Neural progenitor cell (in vitro differentiated cells): Measurements from ENCODE around the gene CCDC183. TPM values are rescaled to one million over a fixed set of nuclear protein-coding genes. Genes with fewer than 3 reads are reported as not detected.
A peak's percentile ranks its signal among the peaks of the same experiment; 100 is the strongest.

Source experiments
- DNase-seq: peaks from one replicate; pipeline ENCODE4 v3.0.0-alpha.2; 2016; ENCODE audit warnings: low spot score
- H2AFZ ChIP-seq: fragments of 200-600 bp; sonication (generic); replicated peaks from 2 replicates; pipeline ENCODE4 v1.6.1; 2016; ENCODE audit warnings: antibody characterized with exemption
- H3F3A ChIP-seq: fragments of 200-600 bp; sonication (generic); 2 replicates; pipeline ENCODE4 v1.6.1; 2016; ENCODE audit warnings: antibody characterized with exemption, low read depth
- H3K27ac ChIP-seq: fragments of 200-600 bp; sonication (generic); 2 replicates; pipeline ENCODE4 v1.5.1; 2016; ENCODE audit warnings: mild to moderate bottlenecking
- H3K27me3 ChIP-seq: fragments of 200-600 bp; sonication (generic); 2 replicates; pipeline ENCODE4 v1.6.1; 2016; ENCODE audit warnings: mild to moderate bottlenecking, moderate library complexity
- H3K36me3 ChIP-seq: fragments of 200-600 bp; sonication (generic); 2 replicates; pipeline ENCODE4 v1.5.1; 2016
- H3K4me1 ChIP-seq: fragments of 200-600 bp; sonication (generic); 2 replicates; pipeline ENCODE4 v1.6.1; 2016; ENCODE audit warnings: mixed run types
- H3K4me2 ChIP-seq: fragments of 200-600 bp; sonication (generic); 2 replicates; pipeline ENCODE4 v1.6.1; 2016
- H3K4me3 ChIP-seq: fragments of 200-600 bp; sonication (generic); 2 replicates; pipeline ENCODE4 v1.5.1; 2016
- H3K79me2 ChIP-seq: fragments of 200-600 bp; sonication (generic); 2 replicates; pipeline ENCODE4 v1.6.1; 2016; ENCODE audit warnings: low read depth
- H3K9ac ChIP-seq: fragments of 200-600 bp; sonication (generic); 2 replicates; pipeline ENCODE4 v1.6.1; 2016
- H3K9me3 ChIP-seq: fragments of 200-600 bp; sonication (generic); 2 replicates; pipeline ENCODE4 v1.5.1; 2016; ENCODE audit warnings: low read depth
- H4K20me1 ChIP-seq: fragments of 200-600 bp; sonication (generic); 2 replicates; pipeline ENCODE4 v1.6.1; 2016; ENCODE audit warnings: low read depth
- H3K27ac Mint-ChIP-seq: 3 replicates; pipeline ENCODE4 v1.8.0; 2021; ENCODE audit warnings: mixed read lengths
- H3K27me3 Mint-ChIP-seq: 2 replicates; pipeline ENCODE4 v1.8.0; 2022; ENCODE audit warnings: low read depth, mild to moderate bottlenecking, inconsistent platforms, moderate library complexity, mixed read lengths; ENCODE audit not compliant: insufficient read depth
- H3K36me3 Mint-ChIP-seq: 3 replicates; pipeline ENCODE4 v1.8.0; 2021; ENCODE audit warnings: mixed read lengths
- H3K4me1 Mint-ChIP-seq: 3 replicates; pipeline ENCODE4 v1.8.0; 2021; ENCODE audit warnings: mixed read lengths
- H3K4me3 Mint-ChIP-seq: 3 replicates; pipeline ENCODE4 v1.8.0; 2021; ENCODE audit warnings: mild to moderate bottlenecking, moderate library complexity, mixed read lengths
- H3K9me3 Mint-ChIP-seq: 3 replicates; pipeline ENCODE4 v1.8.0; 2020; ENCODE audit warnings: mixed read lengths
- CTCF ChIP-seq: fragments of 200-600 bp; sonication (generic); IDR thresholded peaks from 2 replicates; pipeline ENCODE4 v1.5.1; 2017; ENCODE audit warnings: antibody characterized with exemption, mild to moderate bottlenecking
- EZH2 ChIP-seq: fragments of 200-600 bp; sonication (generic); IDR thresholded peaks from 2 replicates; pipeline ENCODE4 v1.6.1; 2017; ENCODE audit warnings: antibody characterized with exemption, mild to moderate bottlenecking, moderate library complexity
- EZH2phosphoT487 ChIP-seq: fragments of 200-600 bp; sonication (generic); IDR thresholded peaks from 2 replicates; pipeline ENCODE4 v1.6.1; 2017; ENCODE audit warnings: antibody characterized with exemption
- total RNA-seq: library from RNA; depleted of rRNA; stranded (reverse); fragments of >200 nt; gene quantifications from 2 replicates; pipeline ENCODE4 v1.2.3, GENCODE V29; 2015; ENCODE audit warnings: low replicate concordance

The CCDC183 gene
- total RNA-seq, 1 donor from 2014 or later = 0.84 TPM

- H3K27me3 ChIP-seq = no peaks in the 10 kb centered on the region
- no peaks in the 10 kb centered on the region for H3K9me3 Mint-ChIP-seq
- H3K4me1 ChIP-seq = no peaks in the 10 kb centered on the region
- DNase-seq = no peak
- H3K4me3 Mint-ChIP-seq = no peak overlapping the region
- no peak overlapping the region for H3K9ac ChIP-seq
- H3K36me3 Mint-ChIP-seq = no peaks in the 10 kb centered on the region
- H3K27me3 Mint-ChIP-seq = peaks cover 3% of the 10 kb centered on the region
- no peak overlapping the region for H3K4me2 ChIP-seq
- H3K27ac Mint-ChIP-seq = no peak overlapping the region
- H3F3A ChIP-seq = no peaks in the 10 kb centered on the region
- peaks cover under 1% of the 10 kb centered on the region for H3K79me2 ChIP-seq
- H3K36me3 ChIP-seq = no peaks in the 10 kb centered on the region
- no peak for TF ChIP-seq EZH2phosphoT487
- TF ChIP-seq EZH2 = no peak
- no peak for TF ChIP-seq CTCF
- no peak overlapping the region for H2AFZ ChIP-seq
- no peak overlapping the region for H3K4me3 ChIP-seq
- peak overlapping the region; percentile 6 for H3K27ac ChIP-seq
- H3K4me1 Mint-ChIP-seq = no peaks in the 10 kb centered on the region
- no peaks in the 10 kb centered on the region for H3K9me3 ChIP-seq
- peaks cover 12% of the 10 kb centered on the region for H4K20me1 ChIP-seq
These were observed 59.4 kb downstream of the CCDC183 start for GRCh38 chr9:136855461-136856078.

- Mint-ChIP-seq H3K4me3 (no peak overlapping the region), H3K27me3 (peaks cover 3% of the 10 kb centered on the region), H3K36me3 (no peaks in the 10 kb centered on the region), H3K9me3 (no peaks in the 10 kb centered on the region), H3K4me1 (no peaks in the 10 kb centered on the region), H3K27ac (no peak overlapping the region)
- Histone ChIP-seq H3K9me3 (no peaks in the 10 kb centered on the region), H3K36me3 (no peaks in the 10 kb centered on the region), H3K4me2 (no peak overlapping the region), H3K4me3 (no peak overlapping the region), H3K9ac (no peak overlapping the region), H3F3A (no peaks in the 10 kb centered on the region), H4K20me1 (peaks cover 11% of the 10 kb centered on the region), H3K79me2 (no peaks in the 10 kb centered on the region), H3K4me1 (no peaks in the 10 kb centered on the region), H3K27me3 (no peaks in the 10 kb centered on the region), H2AFZ (no peak overlapping the region), H3K27ac (no peak overlapping the region)
- no peak for DNase-seq
- no peak for TF ChIP-seq EZH2
- no peak for TF ChIP-seq CTCF
- no peak for TF ChIP-seq EZH2phosphoT487
These were observed 59.9 kb downstream of the CCDC183 start for GRCh38 chr9:136856079-136856476.

- Histone ChIP-seq H3K9me3 (no peaks in the 10 kb centered on the region), H3K27me3 (no peaks in the 10 kb centered on the region), H3K9ac (no peak overlapping the region), H3F3A (no peaks in the 10 kb centered on the region), H3K4me1 (no peaks in the 10 kb centered on the region), H3K27ac (no peak overlapping the region), H2AFZ (no peak overlapping the region), H3K4me3 (no peak overlapping the region), H3K36me3 (no peaks in the 10 kb centered on the region), H3K79me2 (no peaks in the 10 kb centered on the region), H3K4me2 (no peak overlapping the region), H4K20me1 (peaks cover 8% of the 10 kb centered on the region)
- peaks cover 2% of the 10 kb centered on the region for H3K27me3 Mint-ChIP-seq
- no peaks in the 10 kb centered on the region for H3K9me3 Mint-ChIP-seq
- no peaks in the 10 kb centered on the region for H3K4me1 Mint-ChIP-seq
- no peak for DNase-seq
- H3K36me3 Mint-ChIP-seq = no peaks in the 10 kb centered on the region
- no peak overlapping the region for H3K27ac Mint-ChIP-seq
- TF ChIP-seq EZH2phosphoT487 = no peak
- TF ChIP-seq EZH2 = no peak
- no peak for TF ChIP-seq CTCF
- no peak overlapping the region for H3K4me3 Mint-ChIP-seq
These were observed 60.5 kb downstream of the CCDC183 start for GRCh38 chr9:136856541-136857141.
